SK-N-SH (cell line): ENCODE results near the gene SCN4B. TPM values are rescaled to one million over a fixed set of nuclear protein-coding genes. Genes with fewer than 3 reads are reported as not detected.

Experiments used
- CTCF ChIA-PET: fragments of 300-600, 350-600 bp; formaldehyde crosslinking; extraction: SDS; loops from one replicate; lab custom pipeline; 2021; lab: Yijun Ruan, JAX
- POLR2A ChIA-PET: fragments of 350-600 bp; sonication (Branson Sonifier 250); formaldehyde crosslinking; extraction: SDS; loops from one replicate; lab custom pipeline; 2020; ENCODE audit warnings: antibody characterized with exemption, inconsistent platforms; lab: Yijun Ruan, JAX
- DNase-seq: peaks from one replicate; pipeline ENCODE4 v3.0.0; 2012
- H2AFZ ChIP-seq: fragments of 200-600 bp; sonication (generic); 2 replicates; pipeline ENCODE4 v1.8.1; 2016; ENCODE audit warnings: antibody characterized with exemption, mild to moderate bottlenecking, low read depth
- H3F3A ChIP-seq: fragments of 200-600 bp; sonication (generic); replicated peaks from 2 replicates; pipeline ENCODE3; 2016; ENCODE audit warnings: antibody characterized with exemption, mild to moderate bottlenecking; ENCODE audit not compliant: insufficient read depth
- H3K27ac ChIP-seq, 2 experiments: fragments of 200-500 bp in 1 of 2; fragments of 200-600 bp in 1 of 2; sonication (Bioruptor generic) in 1 of 2; sonication (generic), shearing (Covaris generic) in 1 of 2; 2 replicates each; pipeline versions ENCODE4 v1.5.1 to v1.6.1; 2014 to 2016; ENCODE audit warnings: low read depth in 2 of 2, inconsistent platforms in 1 of 2, low read length in 1 of 2, mild to moderate bottlenecking in 1 of 2, mixed read lengths in 1 of 2
- H3K27me3 ChIP-seq: fragments of 200-600 bp; sonication (generic), shearing (Covaris generic); 2 replicates; pipeline ENCODE4 v1.6.1; 2016; ENCODE audit warnings: mixed run types; ENCODE audit not compliant: insufficient read depth
- H3K36me3 ChIP-seq, 2 experiments: fragments of 200-500 bp in 1 of 2; fragments of 200-600 bp in 1 of 2; sonication (Bioruptor generic) in 1 of 2; sonication (generic) in 1 of 2; replicated peaks in 1 of 2; 2 replicates each; pipeline versions ENCODE3 to v1.5.1; 2014 to 2016; ENCODE audit warnings: low read length in 1 of 2, mild to moderate bottlenecking in 1 of 2; ENCODE audit not compliant: insufficient read depth in 2 of 2, control insufficient read depth in 1 of 2
- H3K4me1 ChIP-seq, 2 experiments: fragments of 200-500 bp in 1 of 2; fragments of 200-600 bp in 1 of 2; sonication (Bioruptor generic) in 1 of 2; sonication (generic), shearing (Covaris generic) in 1 of 2; 2 replicates each; pipeline versions ENCODE4 v1.5.1 to v1.6.1; 2014 to 2016; ENCODE audit warnings: low read depth in 1 of 2, low read length in 1 of 2, mixed run types in 1 of 2; ENCODE audit not compliant: insufficient read depth in 2 of 2, control insufficient read depth in 1 of 2
- H3K4me2 ChIP-seq: fragments of 200-600 bp; sonication (generic), shearing (Covaris generic); 2 replicates; pipeline ENCODE4 v1.6.1; 2017; ENCODE audit warnings: mixed run types
- H3K4me3 ChIP-seq, 2 experiments: fragments of 200-500 bp in 1 of 2; fragments of 200-600 bp in 1 of 2; sonication (Bioruptor generic) in 1 of 2; sonication (generic), shearing (Covaris generic) in 1 of 2; 2 replicates each; pipeline versions ENCODE4 v1.5.1 to v1.8.1; 2014 to 2016; ENCODE audit warnings: low read depth in 2 of 2, inconsistent platforms in 1 of 2, low read length in 1 of 2, mild to moderate bottlenecking in 1 of 2, mixed read lengths in 1 of 2, moderate library complexity in 1 of 2
- H3K79me2 ChIP-seq: fragments of 200-600 bp; sonication (generic); 2 replicates; pipeline ENCODE4 v1.8.1; 2017; ENCODE audit warnings: mild to moderate bottlenecking; ENCODE audit not compliant: insufficient read depth
- H3K9ac ChIP-seq: fragments of 200-600 bp; sonication (generic); 2 replicates; pipeline ENCODE4 v1.6.1; 2017; ENCODE audit warnings: mixed run types
- H3K9me2 ChIP-seq: fragments of 200-600 bp; sonication (generic); 2 replicates; pipeline ENCODE4 v1.6.1; 2017; ENCODE audit warnings: mixed run types
- H3K9me3 ChIP-seq: fragments of 200-600 bp; sonication (generic); 2 replicates; pipeline ENCODE4 v1.6.1; 2017; ENCODE audit warnings: mixed run types, mild to moderate bottlenecking, moderate library complexity
- H4K20me1 ChIP-seq: fragments of 200-600 bp; sonication (generic); 2 replicates; pipeline ENCODE4 v1.6.1; 2017; ENCODE audit warnings: mild to moderate bottlenecking, mixed run types; ENCODE audit not compliant: insufficient read depth
- CHD2 ChIP-seq: fragments of 150-350 bp; IDR thresholded peaks from 2 replicates; pipeline ENCODE4 v1.6.1; 2018; ENCODE audit warnings: low read length; ENCODE audit not compliant: partially characterized antibody
- EP300 ChIP-seq, 2 experiments: IDR thresholded peaks; 2 replicates each; pipeline versions ENCODE4 v1.4.0 to v1.6.1; 2012; ENCODE audit warnings: borderline replicate concordance in 1 of 2, low read depth in 1 of 2, low read length in 1 of 2
- FOXJ3 ChIP-seq: sonication (generic); formaldehyde crosslinking; IDR thresholded peaks from 2 replicates; pipeline ENCODE4 v1.5.1; 2020; ENCODE audit warnings: mild to moderate bottlenecking, missing genetic modification reagents
- FOXM1 ChIP-seq: IDR thresholded peaks from 2 replicates; pipeline ENCODE4 v1.4.0; 2012; ENCODE audit warnings: low read depth, mild to moderate bottlenecking
- GATA2 ChIP-seq: sonication (generic); formaldehyde crosslinking; IDR thresholded peaks from 2 replicates; pipeline ENCODE4 v1.5.0; 2020; ENCODE audit warnings: mild to moderate bottlenecking, missing genetic modification reagents
- JUND ChIP-seq: IDR thresholded peaks from 2 replicates; pipeline ENCODE4 v1.4.0; 2012
- MEF2A ChIP-seq: IDR thresholded peaks from 2 replicates; pipeline ENCODE4 v1.4.0; 2012; ENCODE audit warnings: low read depth, borderline replicate concordance
- MXI1 ChIP-seq: IDR thresholded peaks from 2 replicates; pipeline ENCODE4 v1.6.1; 2012; ENCODE audit warnings: mild to moderate bottlenecking, low read depth, low read length, improper control_type of control experiment
- NFIC ChIP-seq: IDR thresholded peaks from 2 replicates; pipeline ENCODE4 v1.4.0; 2012; ENCODE audit warnings: borderline replicate concordance
- POLR2AphosphoS5 ChIP-seq: IDR thresholded peaks from 2 replicates; pipeline ENCODE4 v1.6.1; 2012; ENCODE audit warnings: low read depth, low read length
- RAD21 ChIP-seq: IDR thresholded peaks from 2 replicates; pipeline ENCODE4 v1.6.1; 2012; ENCODE audit warnings: mild to moderate bottlenecking, low read length
- RCOR1 ChIP-seq: fragments of 150-350 bp; IDR thresholded peaks from 2 replicates; pipeline ENCODE4 v1.6.1; 2017; ENCODE audit warnings: antibody characterized with exemption, low read length
- REST ChIP-seq: IDR thresholded peaks from 2 replicates; pipeline ENCODE4 v1.6.1; 2012; ENCODE audit warnings: mild to moderate bottlenecking, low read depth, low read length, moderate library complexity
- RFX5 ChIP-seq: IDR thresholded peaks from 2 replicates; pipeline ENCODE4 v1.6.1; 2012; ENCODE audit warnings: mild to moderate bottlenecking, improper control_type of control experiment, low read length
- RXRA ChIP-seq: IDR thresholded peaks from 2 replicates; pipeline ENCODE4 v1.4.0; 2012; ENCODE audit warnings: low read depth, mild to moderate bottlenecking, borderline replicate concordance
- TAF1 ChIP-seq: IDR thresholded peaks from 2 replicates; pipeline ENCODE4 v1.6.1; 2012; ENCODE audit warnings: low read depth, mild to moderate bottlenecking, low read length, moderate library complexity, borderline replicate concordance
- TEAD4 ChIP-seq: IDR thresholded peaks from 2 replicates; pipeline ENCODE4 v1.4.0; 2012; ENCODE audit warnings: mild to moderate bottlenecking, borderline replicate concordance; ENCODE audit not compliant: insufficient read depth
- USF1 ChIP-seq: IDR thresholded peaks from 2 replicates; pipeline ENCODE4 v1.4.0; 2012; ENCODE audit warnings: low read depth, borderline replicate concordance
- USF2 ChIP-seq: fragments of 150-350 bp; IDR thresholded peaks from 2 replicates; pipeline ENCODE4 v1.6.1; 2017; ENCODE audit warnings: antibody characterized with exemption, low read length, low read depth, borderline replicate concordance
- ZBTB33 ChIP-seq: IDR thresholded peaks from 2 replicates; pipeline ENCODE4 v1.4.0; 2012; ENCODE audit warnings: low read depth, borderline replicate concordance
- WGBS: methylation state at CpG from one replicate; pipeline ENCODE4 v1.1.6; 2017; ENCODE audit warnings: low lambda C conversion rate; 5-methylcytosine and 5-hydroxymethylcytosine counted together
- polyA plus RNA-seq, 3 experiments: library from polyadenylated mRNA; depleted of rRNA; stranded (reverse); fragments of >200 nt; gene quantifications; 2 replicates each; pipeline ENCODE4 v1.2.3, GENCODE V29; 2012

Gene SCN4B
- polyA plus RNA-seq, 1 of the 3 experiments (the other 2 are of a cell fraction), result 1.2 TPM

- CTCF ChIA-PET, result interaction anchor here (0.9 to 6.3 kb wide), 9 partner anchors 11 to 117 kb away, joined by 3 to 246 read pairs (median 15); no protein-coding TSS in a partner anchor
- Histone ChIP-seq H2AFZ (no peak overlapping the region), H3K79me2 (no peaks in the 10 kb centered on the region), H4K20me1 (no peaks in the 10 kb centered on the region), H3K4me3 (no peak overlapping the region), H3K9me3 (no peaks in the 10 kb centered on the region), H3K36me3 (no peaks in the 10 kb centered on the region), H3K9ac (no peak overlapping the region), H3K4me2 (no peak overlapping the region), H3K27ac (no peak overlapping the region), H3K4me1 (peaks cover 0 to 2% of the 10 kb centered on the region in 2 experiments; a peak in 1 of 4 replicates), H3K27me3 (peaks cover 31% of the 10 kb centered on the region), H3K9me2 (no peaks in the 10 kb centered on the region), H3F3A (no peaks in the 10 kb centered on the region)
- 41% methylated on average over 9 of the region's 9 CpGs for WGBS
- DNase-seq, result no peak
- TF ChIP-seq FOXJ3 (CRISPR knock-in tag), result no peak
- no peak for TF ChIP-seq EP300 (IDR thresholded peaks at IDR 0.05; ENCODE audit: borderline replicate concordance in 1 of 2, low read depth in 1 of 2, low read length in 1 of 2)
- TF ChIP-seq GATA2 (CRISPR knock-in tag), result no peak
- no peak for TF ChIP-seq JUND
- TF ChIP-seq ZBTB33, result no peak
- TF ChIP-seq USF1, result no peak
- no peak for TF ChIP-seq RFX5
- TF ChIP-seq TAF1, result no peak
- no peak for TF ChIP-seq CHD2
- no peak for TF ChIP-seq RXRA
- no peak for TF ChIP-seq USF2
- no peak for TF ChIP-seq MXI1
- TF ChIP-seq RAD21, result no peak
- no peak for TF ChIP-seq POLR2AphosphoS5
- TF ChIP-seq MEF2A, result no peak
- TF ChIP-seq RCOR1, result no peak
- no peak for TF ChIP-seq FOXM1
- no peak for TF ChIP-seq NFIC
- TF ChIP-seq REST, result no peak
- no peak for TF ChIP-seq TEAD4
- POLR2A ChIA-PET, result interaction anchor here (1.2 kb wide), 1 partner anchor 14 kb away, joined by 3 read pairs; no protein-coding TSS in a partner anchor
These were observed 17.6 kb upstream of the SCN4B start for GRCh38 chr11:118170231-118170630.
